Glomerular endothelial cell (primary cell): ENCODE results near the gene SLC6A2. TPM values are rescaled to one million over a fixed set of nuclear protein-coding genes. Genes with fewer than 3 reads are reported as not detected.
"Not testable (repeated sequence)": the region's sequence is repeated elsewhere in the genome, so short reads cannot be mapped to it uniquely, and the experiment has no call there.

Experiments
- DNase-seq: peaks from one replicate; pipeline ENCODE4 v3.0.0-alpha.2; 2011; ENCODE audit warnings: low read depth, low spot score; ENCODE audit errors: extremely low read depth
- total RNA-seq: library from RNA; depleted of rRNA; stranded (reverse); fragments of >200 nt; gene quantifications from 2 replicates; pipeline ENCODE4 v1.2.3, GENCODE V29; 2015

SLC6A2 gene
- not detected in 2 replicates for total RNA-seq

- no peak for DNase-seq
Measured at GRCh38 chr16:55655897-55656681, at the start of gene SLC6A2. SLC6A2 (plus strand) TSS chr16:55655988; CDS start chr16:55656695, 707 bp downstream.

- peak; percentile 31 for DNase-seq
Measured at GRCh38 chr16:55613613-55614335, 42.0 kb upstream of the SLC6A2 start.

- no peak for DNase-seq
Measured at GRCh38 chr16:55615071-55615470, 40.7 kb upstream of the SLC6A2 start.

GRCh38 chr16:55615670-55616069 lies 40.1 kb upstream of the SLC6A2 start:
- not testable (repeated sequence) for DNase-seq

- DNase-seq, result no peak
Measured at GRCh38 chr16:55621771-55622170, 34.0 kb upstream of the SLC6A2 start.

- no peak for DNase-seq
Measured at GRCh38 chr16:55622272-55622671, 33.5 kb upstream of the SLC6A2 start.

- DNase-seq, result no peak
Measured at GRCh38 chr16:55622930-55623561, 32.7 kb upstream of the SLC6A2 start.

GRCh38 chr16:55623640-55624039 lies 32.1 kb upstream of the SLC6A2 start:
- DNase-seq, result no peak

- no peak for DNase-seq
Measured at GRCh38 chr16:55624696-55625095, 31.1 kb upstream of the SLC6A2 start.

- no peak for DNase-seq
Measured at GRCh38 chr16:55625843-55626242, 29.9 kb upstream of the SLC6A2 start.

- DNase-seq, result no peak
Measured at GRCh38 chr16:55628306-55628968, 27.4 kb upstream of the SLC6A2 start.

- no peak for DNase-seq
Measured at GRCh38 chr16:55630774-55631173, 25.0 kb upstream of the SLC6A2 start.

GRCh38 chr16:55632259-55632658 lies 23.5 kb upstream of the SLC6A2 start:
- no peak for DNase-seq

- DNase-seq, result no peak
Measured at GRCh38 chr16:55634193-55634592, 21.6 kb upstream of the SLC6A2 start.

- DNase-seq, result no peak
Measured at GRCh38 chr16:55638256-55638655, 17.5 kb upstream of the SLC6A2 start.

GRCh38 chr16:55640701-55641327 lies 15.0 kb upstream of the SLC6A2 start:
- no peak for DNase-seq

GRCh38 chr16:55641430-55642056 lies 14.2 kb upstream of the SLC6A2 start:
- no peak for DNase-seq

- DNase-seq, result no peak
Measured at GRCh38 chr16:55642611-55643010, 13.2 kb upstream of the SLC6A2 start.

GRCh38 chr16:55643161-55643970 lies 12.4 kb upstream of the SLC6A2 start:
- DNase-seq, result no peak
